Stimulated activated CD4-positive, alpha-beta T cell treated with anti-CD3 and anti-CD28 coated beads, Interleukin-4, amount 100 ng/mL, for 24 hours (primary cell): Measurements from ENCODE around the gene MMP24.
"Not testable (repeated sequence)": the region's sequence is repeated elsewhere in the genome, so short reads cannot be mapped to it uniquely, and the experiment has no call there.

ENCODE experiments used
- DNase-seq: peaks from one replicate; pipeline ENCODE4 v3.0.0-alpha.2; 2020

Gene MMP24

DNA sequence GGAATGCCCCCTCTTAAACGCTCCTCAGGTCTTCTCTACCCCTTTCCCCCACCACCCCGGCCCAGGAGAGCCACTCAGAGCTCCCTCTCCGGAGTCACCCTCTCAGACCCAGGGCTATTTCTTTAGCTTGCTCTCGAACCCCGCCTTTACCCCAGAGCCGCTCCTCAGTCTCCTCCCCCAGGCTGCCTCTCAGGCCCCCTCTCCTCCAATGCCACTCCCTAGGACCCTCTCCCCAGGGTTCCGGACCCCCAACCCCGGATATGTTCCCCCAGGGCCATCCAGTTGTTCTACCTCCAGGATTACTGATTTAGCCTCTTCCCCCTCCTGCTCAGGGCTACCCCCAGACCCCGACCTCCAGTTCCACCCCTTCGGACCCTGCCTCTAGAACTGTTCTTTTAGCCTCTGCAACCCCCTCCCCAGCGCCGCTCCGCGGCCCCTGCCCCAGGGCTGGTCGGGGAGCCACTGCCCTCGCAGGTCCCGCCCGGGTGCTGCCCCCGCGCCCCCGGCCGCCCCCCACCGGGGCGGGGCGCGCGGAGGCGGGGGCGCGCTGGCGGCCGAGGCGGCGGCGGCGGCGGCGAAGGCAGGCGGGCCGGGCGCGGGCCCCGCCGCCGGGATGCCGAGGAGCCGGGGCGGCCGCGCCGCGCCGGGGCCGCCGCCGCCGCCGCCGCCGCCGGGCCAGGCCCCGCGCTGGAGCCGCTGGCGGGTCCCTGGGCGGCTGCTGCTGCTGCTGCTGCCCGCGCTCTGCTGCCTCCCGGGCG is at the start of gene MMP24:
Gene MMP24, plus strand, starts transcription at position 565 of the 758 bp plus-strand sequence. Its CDS starts 49 bp downstream, at position 614.
- no peak for DNase-seq

DNA sequence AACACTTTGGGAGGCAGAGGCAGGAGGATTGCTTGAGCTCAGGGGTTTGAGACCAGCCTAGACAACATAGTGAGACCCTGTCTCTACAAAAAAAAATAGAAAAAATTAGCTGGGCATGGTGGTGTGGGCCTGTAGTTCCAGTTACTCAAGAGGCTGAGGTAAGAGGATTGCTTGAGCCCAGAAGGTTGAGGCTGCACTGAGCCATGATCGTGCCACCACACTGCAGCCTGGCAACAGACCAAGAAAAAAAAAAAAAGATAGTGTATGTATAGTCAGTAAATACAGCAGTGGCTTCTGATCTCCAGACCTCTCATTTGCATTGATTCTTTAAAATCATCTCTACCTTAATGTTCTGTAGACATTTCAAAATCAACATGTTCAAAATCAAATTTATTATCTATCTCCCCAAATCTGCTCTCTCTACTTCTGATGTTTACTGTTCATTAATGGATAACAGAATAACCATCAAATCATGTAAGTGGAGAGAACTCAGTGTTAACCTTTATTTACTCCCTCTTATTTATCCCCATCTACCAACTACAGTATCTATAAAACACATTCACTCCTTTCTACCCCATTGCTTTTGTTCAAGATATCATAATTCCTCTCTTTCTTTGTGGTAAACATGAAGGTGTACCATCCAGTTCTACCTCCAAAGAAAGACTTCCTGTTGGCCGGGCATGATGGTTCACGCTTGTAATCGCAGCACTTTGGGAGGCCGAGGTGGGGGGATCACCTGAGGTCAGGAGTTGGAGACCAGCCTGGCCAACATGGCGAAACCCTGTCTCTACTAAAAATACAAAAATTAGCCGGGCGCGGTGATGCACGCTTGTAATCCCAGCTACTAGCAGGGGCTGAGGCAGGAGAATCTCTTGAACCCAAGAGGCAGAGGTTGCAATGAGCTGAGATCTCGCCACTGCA is 46.9 kb upstream of the MMP24 start:
- no peak for DNase-seq

DNA sequence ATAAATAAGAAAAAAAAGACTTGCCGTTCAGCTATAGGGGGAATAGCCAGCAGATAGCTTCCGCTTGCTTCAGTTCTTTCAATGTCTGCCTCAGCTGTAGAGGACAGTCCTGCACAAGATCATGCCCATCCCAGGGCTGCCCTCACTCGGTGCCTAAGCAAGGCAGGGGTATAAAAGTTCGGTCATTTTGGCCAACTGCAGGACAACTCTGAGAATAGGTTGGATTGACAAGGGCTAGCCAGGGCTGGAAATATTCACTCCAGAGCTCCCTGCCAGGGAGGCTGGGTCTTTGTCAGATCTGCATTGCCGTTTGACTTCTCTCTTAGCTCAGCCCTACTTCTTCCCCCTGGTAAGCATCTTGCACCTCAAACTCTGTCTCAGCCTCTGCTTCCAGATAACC is 46.2 kb upstream of the MMP24 start:
- no peak for DNase-seq

DNA sequence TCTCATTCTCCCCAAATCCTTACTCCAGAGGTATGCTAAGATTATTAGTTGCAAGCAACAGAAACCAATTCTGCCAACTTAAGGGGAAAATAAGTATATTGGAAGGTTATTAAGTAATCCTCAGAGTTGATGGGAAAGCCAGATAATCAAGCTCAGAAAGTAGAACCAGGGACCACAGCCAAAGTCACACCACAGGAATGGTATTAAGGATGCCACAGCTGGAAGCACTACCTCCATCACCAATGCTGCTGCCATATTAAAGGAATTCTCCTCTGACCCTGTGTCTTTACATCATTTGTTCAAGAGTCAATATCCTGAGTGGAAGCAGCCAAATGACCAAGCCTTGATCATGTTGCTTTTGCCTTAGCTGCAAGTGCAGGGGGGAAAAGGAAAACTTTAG is 44.8 kb upstream of the MMP24 start:
- DNase-seq: no peak

DNA sequence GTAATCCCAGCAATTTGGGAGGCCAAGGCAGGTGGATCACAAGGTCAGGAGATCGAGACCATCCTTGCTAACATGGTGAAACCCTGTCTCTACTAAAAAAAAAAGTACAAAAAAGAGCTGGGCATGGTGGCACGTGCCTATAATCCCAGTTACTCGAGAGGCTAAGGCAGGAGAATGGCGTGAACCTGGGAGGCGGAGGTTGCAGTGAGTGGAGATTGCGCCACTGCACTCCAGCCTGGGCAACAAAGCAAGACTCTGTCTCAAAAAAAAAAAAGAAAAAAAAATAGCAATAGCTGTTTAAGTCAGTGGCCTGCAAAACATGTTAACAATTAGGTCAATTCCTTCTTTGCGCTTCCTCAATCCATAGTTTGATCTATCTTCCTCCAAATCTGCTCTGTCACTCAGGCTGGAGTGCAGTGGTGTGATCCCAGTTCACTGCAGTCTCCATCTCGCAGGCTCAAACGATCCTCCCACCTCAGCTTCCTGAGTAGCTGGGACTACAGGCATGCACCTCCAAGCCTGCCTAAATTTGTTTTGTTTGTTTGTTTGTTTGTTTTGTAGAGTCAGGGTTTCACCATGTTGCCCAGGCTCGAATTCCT is 39.7 kb upstream of the MMP24 start:
- not testable (repeated sequence) for DNase-seq

DNA sequence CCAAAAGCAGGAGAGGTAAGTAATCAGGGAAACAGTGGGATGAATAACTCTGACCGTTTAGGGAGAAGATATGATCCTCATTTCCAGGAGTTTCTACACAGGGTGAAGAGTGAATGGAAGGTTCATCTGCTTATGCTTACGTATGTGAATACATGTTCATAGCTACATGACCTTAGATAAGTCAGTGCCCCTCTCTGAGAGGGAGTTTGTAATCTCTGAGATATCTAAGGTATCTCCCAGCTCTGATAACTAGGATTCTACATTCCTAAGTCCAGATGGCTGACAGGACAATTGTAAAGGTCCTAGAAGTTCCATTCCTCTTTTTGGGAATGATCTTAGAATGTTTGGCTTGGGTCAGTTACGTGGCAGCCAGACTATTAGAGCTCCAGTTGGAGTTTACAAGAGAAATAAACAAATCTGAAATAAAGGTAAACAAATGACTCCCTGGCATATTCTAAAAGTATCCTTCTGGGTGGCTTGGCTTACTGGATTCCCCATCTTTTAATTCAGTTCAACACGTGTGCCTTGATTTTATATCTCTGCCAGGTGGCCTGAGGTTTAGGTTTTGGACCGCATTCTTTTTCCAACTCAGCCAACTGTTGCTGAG is 38.8 kb upstream of the MMP24 start:
- no peak for DNase-seq

DNA sequence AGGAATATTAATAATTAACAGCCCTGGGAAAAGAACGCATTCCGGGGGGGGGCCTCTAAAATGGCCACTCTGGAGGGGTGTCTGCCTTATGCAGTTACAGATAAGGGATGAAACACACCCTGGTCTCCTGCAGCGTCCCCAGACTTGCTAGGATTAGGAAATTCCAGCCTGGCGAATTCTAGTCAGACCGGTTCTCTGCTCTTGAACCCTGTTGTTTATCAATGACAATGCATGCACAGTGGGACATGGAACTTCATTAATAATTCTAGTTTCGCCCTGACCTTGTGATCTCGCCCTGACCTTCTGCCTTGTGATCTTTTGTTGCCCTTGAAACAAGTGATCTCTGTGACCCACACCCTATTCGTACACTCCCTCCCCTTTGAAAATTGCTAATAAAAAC is 37.3 kb upstream of the MMP24 start:
- not testable (repeated sequence) for DNase-seq

DNA sequence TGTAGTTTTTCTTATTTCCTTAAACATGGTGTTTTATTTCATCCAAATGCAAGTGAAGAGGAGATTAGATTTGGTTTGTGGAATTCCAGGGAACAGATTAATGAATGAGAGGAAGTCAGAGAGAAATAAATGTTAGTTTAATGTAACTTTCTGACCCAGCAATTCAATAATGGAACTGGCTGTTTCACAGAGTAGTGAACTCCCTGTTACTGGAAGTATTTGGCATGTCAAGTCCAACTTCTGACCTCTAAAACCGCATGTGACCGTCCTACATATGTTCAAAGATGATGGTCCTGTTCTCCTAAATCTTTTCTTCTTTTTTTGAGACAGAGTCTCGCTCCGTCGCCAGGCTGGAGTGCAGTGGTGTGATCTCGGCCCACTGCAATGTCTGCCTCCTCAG is 35.9 kb upstream of the MMP24 start:
- no peak for DNase-seq

DNA sequence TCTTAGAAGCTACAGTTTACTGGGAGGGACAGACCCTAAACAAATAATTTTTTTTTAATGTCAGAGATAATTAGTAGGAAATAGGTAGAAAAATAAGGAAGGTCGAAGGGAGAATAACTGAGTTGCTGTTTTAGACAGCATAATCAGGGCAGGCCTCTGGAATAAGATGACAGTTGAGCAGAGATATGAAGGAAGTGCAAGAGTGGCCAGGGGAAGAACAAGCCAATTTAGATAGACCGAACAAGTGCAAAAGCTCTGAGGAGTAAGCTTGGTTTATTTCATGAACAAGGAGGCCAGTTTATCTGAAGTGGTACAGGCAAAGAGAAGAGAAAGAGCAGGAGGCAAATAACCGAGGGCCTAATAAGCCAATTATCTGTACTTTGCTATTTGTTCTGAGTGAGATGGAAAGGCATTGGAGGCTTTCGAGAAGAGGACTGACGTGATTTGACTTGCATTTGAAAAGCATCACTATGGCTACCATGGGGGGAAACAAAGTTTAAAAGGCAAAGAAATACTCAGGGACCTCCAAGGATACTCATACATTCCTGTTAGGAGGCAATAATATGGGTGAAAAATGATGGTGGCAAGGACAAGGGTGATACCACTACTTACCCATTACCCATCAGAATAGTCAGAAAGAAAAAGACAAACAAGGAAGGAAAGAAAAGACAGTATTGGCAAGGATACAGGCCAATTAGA is 34.9 kb upstream of the MMP24 start:
- DNase-seq: no peak

DNA sequence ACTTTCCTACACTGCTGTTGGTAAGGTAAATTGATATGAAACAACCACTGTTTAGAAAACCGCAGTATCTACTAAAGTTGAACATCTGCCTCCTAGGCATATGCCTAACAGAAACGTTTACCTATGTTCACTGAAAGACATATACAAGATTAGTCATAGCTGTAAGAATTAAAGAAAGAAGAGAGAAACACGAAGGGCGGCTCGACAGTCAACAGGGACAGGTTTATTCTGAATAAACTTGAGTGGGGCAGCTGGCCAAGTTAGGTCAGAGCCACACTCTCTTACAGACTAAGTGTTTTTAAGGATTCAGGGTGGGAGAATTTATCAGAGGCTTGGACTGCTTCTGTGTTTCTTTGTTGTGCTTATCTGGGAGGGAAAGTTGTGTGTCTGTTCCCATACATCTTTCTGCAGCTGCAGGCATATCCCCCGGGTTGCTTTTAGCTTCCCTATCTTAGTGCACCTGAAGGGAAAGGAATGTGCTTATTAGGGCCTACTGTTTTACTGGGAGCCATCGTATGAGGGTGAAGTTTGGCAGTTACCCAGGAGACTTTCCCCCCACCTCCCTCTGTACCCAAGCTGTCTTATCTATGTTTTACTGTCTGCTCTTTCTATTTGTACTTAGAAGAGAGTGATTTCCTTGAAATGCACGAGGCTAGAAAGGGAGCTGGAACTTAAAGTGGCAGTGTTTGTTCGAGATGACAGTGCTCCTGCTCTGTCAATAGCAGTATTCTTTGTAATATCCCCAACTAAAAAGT is 34.2 kb upstream of the MMP24 start:
- no peak for DNase-seq

DNA sequence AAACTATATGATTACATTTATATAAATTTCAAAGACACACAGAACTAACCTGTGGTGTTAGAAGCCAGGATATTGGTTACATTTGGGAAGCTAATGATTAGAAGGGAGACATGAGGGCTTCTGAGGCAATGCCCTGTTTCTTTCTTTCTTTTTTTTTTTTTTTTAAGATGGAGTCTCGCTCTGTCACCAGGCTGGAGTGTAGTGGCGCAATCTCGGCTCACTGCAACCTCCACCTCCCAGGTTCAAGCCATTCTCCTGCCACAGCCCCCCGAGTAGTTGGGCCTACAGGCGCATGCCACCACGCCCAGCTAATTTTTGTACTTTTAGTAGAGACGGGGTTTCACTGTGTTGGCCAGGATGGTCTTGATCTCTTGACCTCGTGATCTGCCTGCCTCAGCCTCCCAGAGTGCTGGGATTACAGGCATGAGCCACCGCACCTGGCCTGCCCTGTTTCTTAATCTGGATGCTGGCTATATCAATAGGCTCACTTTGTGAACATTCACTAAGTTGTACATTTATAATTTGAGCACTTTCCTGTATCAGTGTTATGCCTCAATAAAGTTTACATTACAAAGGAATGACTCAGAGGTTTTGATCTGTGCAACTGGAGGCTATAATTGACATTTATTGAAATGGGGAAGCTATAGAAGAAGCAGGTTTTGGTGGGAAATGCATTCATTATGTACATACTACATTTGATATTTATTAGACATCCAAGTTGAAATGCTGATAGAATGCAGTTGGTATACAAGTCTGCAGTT is 33.3 kb upstream of the MMP24 start:
- DNase-seq: not testable (repeated sequence)

DNA sequence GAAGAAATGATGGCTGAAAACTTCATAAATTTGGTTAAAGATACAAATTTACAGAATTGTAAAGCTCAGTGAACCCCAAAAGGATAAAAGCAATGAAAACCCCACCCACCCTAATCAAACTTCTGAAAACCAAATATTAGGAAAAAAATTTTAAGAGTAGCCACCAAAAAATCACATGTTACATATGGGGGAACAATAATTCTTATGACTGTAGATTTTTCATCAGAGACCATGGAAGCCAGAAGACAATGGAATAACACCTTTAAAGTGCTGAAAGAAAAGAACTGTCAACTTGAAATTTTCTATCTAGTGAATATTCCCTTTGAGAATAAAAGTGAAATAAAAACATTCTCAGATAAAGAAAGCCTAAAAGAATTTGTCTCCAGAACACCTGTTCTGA is 30.2 kb upstream of the MMP24 start:
- no peak for DNase-seq

DNA sequence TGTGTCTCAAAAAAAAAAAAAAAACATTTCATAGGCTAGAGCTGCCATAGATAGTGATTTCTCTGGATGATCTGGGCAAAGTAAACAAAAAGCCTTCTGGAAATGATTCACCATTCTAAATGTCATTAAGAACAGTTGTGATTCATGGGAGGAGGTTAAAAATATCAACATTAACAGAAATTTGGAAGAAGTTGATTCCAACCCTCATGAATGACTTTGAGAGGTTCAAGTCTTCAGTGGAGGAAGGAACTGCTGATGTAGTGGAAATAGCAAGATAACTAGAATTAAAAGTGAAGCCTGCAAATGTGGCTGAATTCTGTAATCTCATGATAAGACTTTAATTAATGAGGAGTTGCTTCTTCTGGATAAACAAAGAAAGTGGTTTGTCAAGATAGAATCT is 26.8 kb upstream of the MMP24 start:
- no peak for DNase-seq

DNA sequence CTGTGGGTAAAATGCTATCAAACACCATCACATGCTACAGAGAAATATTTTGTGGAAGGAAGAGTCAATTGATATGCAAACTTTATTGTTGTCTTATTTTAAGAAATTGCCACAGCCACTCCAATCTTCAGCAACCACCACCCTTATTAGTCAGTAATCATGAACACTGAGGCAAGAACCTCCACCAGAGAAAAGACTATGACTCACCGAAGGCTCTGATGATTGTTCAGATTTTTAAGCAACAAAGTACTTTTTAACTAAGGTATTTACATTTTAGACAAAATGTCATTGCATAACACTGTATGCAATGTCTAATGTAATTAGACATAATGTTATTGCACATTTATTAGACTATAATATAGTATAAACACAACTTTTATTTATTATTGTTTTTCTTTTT is 26.2 kb upstream of the MMP24 start:
- no peak for DNase-seq

DNA sequence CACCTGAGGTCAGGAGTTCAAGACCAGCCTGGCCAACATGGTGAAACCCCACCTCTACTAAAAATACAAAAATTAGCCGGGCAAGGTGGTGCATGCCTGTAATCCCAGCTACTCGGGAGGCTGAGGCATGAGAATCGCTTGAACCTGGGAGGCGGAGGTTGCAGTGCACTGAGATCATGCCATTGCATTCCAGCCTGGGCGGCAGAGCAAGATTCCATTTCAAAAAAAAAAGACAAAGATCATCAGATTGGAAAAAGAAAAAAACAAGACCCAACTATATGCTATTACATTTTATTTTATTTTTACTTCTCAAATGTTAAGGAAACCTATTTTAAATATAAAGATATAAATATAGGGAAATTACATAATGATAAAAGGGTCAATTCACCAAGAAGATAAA is 25.0 kb upstream of the MMP24 start:
- DNase-seq: not testable (repeated sequence)

DNA sequence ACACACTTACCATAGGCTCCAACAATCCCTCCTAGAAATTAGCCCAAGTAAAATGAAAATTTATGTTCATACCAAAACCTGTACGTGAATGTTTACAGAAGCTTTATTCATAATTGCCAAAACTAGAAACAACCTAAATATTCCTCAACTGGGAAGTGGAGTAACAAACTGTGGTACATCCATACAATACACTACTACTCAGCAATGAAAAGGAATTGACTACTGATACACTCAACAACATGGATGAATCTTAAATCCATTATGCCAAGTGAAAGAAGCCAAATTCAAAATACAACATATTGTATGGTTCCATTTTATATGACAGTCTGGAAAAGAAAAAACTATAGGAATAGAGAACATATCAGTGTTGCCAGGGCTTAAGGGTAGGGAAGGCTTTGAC is 19.7 kb upstream of the MMP24 start:
- no peak for DNase-seq

DNA sequence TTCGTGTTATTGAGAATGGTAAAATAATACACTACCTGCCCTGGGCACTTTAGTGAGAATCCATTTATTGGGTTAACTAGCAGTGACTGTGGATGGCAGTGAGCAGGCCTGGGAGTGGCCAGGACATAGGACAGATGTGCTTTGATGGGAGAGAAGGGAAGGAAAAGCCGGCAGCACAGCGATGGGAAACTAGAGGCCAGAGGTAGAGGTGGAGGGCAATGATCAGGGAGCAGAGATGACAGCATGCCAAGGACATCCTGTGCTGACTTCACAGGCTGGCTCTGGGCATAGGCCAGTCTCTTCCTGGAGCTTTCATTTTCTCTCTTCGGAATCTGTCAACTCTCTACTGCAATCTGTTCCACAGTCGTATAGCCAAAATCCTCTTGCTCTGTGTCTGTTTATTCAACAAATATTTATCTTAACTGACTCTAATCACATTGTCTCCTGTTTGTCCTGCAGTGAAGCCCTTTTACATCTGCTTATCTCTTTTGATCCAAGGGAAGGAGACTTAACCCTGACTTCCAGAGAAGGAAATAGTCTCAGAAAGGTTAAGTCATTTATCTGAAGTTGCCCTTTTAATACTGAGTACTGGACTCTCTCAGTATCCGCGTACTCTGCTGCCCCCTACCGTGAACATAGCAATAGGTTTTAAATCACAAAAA is 18.4 kb upstream of the MMP24 start:
- DNase-seq: peak; percentile 82

DNA sequence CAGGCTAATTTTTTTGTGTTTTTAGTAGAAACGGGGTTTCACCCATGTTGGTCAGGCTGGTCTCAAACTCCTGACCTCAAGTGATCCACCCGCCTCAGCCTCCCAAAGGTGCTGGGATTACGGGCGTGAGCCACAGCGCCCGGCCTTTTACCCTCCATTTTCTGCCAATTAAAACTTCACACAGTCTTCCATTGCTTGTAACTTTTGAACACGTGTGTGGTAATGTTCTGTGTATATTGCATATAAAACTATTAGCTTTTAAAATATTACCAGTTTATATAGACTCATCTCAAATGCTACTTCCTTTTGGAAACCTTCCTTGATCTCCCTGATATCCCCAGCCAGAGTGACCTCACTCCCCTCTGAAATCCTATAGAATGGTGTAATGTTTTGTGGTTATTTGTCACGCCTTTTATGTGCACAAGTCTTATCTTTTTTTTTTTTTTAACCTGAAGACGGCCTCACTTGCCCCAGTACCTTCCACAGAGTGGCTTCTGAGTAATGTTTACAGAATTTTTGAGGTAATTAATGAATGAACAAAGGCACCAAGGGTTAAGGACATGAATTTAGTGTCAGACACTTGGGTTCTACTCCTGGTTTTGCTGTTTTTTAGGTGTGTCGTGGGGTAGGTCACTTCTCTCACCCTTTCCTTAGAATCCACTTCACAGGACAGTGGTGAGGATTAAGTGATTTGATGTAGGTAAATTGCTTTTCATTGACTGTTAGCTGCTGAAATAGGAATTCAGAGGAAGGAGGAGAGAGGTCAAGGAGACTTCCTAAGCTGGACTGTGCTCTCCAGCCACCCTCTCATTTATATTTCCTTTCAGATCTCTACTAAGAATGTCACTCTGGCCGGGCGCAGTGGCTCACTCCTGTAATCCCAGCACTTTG is 11.2 kb upstream of the MMP24 start:
- no peak for DNase-seq

DNA sequence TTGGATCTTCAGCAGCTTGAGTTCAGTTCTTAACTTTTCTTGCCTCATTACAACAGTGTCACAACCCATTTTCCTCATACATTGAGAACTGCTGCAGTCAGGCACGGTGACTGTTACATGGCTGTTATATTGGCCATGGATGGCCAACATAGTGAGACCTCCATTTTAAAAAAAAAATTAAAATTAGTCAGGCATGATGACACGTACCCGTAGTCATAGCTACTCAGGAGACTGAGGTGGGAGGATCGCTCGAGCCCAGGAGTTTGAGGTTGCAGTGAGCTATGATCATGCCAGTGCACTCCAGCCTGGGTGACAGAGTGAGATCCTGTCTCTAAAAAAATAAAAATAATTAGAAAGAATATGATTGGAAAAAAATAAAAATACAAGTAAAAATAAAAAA is 9.9 kb upstream of the MMP24 start:
- no peak for DNase-seq
